ENCODE measurements around the gene ZAP70. TPM values are rescaled to one million over a fixed set of nuclear protein-coding genes. Genes with fewer than 3 reads are reported as not detected.
A peak's percentile ranks its signal among the peaks of the same experiment; 100 is the strongest.
"Not testable (repeated sequence)": the region's sequence is repeated elsewhere in the genome, so short reads cannot be mapped to it uniquely, and the experiment has no call there.

Gene ZAP70
- 3.7 TPM for total RNA-seq

DNA sequence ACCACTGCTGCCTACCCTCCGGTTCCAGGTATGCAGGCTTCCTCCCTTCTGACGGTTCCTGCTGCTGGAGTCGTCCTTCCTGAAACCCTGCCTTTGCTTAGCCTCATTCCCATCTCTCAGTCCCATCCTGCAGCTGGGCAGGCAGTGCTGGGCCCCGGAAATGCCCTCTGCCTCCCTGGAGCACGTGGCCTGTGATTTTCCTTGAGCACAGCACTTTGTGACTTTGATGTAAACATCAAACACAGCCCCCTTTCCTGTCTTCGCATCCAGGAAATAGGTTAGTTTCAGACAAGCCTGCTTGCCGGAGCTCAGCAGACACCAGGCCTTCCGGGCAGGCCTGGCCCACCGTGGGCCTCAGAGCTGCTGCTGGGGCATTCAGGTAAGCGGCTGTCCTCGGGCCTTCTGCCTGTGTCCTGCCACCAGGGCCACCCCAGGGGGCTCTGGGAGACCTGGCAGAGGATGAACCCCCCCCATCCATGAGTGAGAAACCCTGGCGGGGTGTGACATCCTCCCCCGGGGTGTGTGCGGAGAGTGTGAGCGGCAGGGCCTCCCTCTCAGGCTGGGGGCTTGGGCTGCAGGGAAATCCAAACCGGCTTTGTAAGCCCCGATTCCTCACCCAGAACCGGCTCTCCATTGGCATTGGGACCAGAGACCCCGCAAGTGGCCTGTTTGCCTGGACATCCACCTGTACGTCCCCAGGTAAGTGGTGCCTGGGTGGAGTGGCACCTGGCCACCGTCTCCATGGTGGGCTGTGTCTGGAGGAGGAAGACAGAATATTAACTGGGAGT is at the start of gene ZAP70:
ZAP70 (plus strand) TSS at position 281 of the 788 bp plus-strand sequence. CDS start 10,461 bp downstream, outside the sequence.
- DNase-seq, result no peak

DNA sequence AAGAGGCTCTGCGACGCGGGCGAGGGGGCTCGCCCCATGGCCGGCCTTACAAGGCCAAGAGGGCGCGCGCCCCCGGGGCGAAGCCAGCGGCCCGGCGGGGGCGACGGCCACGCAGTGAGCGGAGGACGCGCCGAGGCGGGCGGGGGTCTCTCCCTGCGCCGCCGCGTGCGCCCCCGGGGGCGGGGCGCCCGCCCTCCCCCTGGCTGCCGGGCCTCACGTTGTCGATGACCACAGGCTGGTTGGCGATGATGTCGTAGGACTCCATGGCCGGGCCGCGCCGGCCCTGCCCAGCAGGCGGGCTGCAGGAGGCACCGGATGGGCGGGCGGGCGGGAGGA is 49.8 kb upstream of the ZAP70 start:
- no peak for DNase-seq

DNA sequence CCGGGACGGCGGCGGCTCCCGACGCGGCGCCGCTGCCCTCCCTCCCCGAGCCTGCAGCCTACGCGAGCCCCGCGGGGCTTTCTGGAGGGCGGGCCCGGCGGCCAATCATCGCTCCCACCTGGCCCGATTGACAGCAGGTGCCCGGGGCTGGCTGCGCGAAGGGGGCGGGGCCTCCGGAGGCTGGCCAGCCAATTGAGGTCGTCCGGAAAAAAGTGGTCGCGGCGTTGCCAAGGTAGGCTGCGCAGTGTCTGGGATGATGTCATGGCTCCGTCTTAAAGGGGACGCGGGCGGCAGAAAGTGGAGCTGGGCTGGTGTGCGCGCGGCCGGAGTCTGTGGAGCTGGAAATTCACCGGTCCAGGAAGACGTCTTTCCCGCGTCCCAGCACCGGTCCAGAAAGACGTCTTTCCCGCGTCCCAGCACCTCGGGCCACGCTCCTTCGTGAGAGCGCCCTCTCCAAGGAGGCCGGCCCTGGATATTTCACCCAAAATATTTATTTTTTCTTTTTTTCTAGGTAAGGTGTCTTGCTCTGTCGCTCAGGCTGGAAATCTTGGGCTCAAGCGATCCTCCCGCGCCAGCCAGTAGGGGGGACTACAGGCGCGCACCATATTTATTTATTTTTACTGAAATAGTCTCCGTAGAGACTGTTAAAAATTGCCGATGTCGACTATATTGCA is 49.3 kb upstream of the ZAP70 start, which contains the start of gene ACTR1B:
ACTR1B (minus strand) TSS at position 83 of the 674 bp plus-strand sequence. CDS start 154 bp downstream, outside the sequence.
- peak; percentile 100 for DNase-seq

DNA sequence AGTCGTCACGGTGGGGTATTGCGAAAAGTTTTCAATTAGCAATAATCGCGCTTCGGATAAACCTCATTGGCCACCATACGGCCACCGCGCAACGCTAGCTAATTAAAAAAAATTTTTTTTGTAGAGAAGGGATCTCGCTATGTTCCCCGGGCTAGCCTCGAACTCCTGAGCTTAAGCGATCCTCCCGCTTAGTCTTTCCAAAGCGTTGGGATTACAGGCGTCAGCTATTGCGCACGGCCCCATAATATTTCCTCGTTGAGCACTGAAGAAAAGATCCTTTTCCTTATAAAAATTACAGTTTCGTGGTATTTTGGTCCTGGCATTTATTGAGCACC is 48.8 kb upstream of the ZAP70 start:
- no peak for DNase-seq

GRCh38 chr2:97669448-97669847 is 43.9 kb upstream of the ZAP70 start, which contains the start of gene C2orf92:
Gene C2orf92 (plus strand): TSS chr2:97669713. CDS start chr2:97669789, 76 bp downstream.
- no peak for DNase-seq

- DNase-seq, result no peak
Observed at GRCh38 chr2:97670471-97670870, 42.9 kb upstream of the ZAP70 start.

DNA sequence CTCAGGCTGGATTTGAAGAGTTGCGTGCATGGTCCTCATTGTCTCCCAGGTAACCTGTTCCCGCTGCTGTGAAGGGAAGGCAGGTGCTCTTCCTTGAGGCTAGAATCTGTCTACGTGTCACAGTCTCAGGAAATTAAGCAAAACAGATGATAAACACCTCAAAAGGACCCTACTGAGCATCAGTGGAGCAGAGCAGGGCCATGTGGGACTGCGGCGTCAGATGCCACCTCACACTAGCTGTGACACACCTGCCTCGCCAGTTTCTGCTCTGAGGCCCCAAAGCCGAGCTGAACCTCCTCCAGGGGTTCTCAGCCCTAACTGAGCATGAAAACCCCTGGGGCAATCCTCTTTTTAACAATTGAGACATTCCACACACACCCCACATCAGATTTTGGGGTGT is 41.9 kb upstream of the ZAP70 start:
- DNase-seq, result no peak

DNA sequence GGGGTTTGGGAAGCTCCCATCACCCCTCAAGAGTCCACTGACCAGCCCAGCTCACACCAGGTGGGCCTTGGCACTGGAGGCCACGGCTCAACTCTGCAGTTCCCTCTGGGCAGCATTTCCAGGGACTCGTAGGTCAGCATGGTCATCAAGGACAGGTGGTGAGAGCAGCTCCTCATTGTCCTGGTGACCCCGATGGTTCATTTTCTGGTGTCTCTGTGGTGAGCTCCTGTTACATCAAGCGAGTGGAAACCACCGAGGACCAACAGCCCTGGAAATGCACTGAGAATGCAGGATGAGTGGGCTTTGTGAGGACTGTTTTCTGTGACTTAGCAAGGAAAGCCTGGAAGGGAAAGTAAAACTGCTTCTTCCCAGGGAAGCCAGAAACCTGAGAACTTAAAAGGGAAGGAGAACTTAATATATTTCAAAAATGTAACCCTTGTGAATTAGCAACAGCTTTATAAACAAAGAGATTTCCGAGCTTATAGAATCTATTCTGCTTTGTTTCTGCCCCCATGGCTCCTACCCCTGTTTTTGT is 40.7 kb upstream of the ZAP70 start:
- not testable (repeated sequence) for DNase-seq

DNA sequence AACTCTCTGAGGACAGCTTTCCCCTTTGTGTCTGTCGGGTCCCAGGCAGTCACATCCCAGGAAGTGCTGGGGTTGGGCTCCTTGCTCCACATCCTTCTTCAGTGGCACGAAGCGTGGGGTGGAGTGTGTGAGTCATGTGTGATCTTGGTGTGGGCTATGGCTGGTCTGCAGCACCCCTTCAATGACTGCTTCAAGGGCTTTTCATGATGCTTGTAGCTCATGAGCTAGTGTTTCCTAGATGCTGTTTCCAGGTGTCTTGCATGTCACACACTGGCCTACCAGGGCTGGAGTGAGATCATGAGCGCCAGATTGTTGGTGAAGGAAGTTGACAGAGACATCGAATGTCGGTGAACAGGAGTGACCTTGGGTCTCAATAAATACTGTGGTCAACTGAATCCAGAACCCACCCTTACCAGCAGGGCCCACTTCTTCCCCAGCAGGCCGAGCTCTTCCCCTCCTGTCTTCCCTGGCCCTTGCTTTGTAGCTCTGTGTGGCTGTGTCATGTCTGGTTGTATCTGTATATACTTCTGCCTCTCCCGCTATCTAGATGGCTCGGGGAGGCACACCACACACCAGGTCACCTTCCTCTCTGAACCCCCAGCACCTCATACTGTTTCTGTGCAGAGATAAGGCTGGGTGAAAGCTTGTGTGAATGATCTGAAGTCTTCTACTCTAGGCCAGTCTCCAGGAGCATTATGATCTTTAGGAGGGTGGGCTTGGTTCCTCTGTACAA is 40.0 kb upstream of the ZAP70 start:
- no peak for DNase-seq

DNA sequence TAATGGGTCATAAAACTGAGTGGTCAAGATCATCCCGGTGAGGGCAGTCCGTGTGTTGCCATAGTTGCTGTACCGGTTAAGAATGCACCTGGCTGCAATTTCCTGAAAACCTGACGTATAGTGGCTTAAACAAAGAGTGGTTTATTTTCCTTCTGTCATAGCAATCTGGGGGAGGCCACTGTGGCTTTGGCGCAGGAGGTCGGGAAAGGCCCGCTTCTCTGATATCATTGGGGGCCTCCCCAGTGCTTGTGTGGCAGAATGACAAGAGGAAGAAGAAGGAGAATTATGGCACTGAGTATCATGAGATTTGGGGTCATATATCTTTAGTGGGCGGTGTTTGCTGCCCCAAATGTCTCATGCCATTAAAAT is 39.5 kb upstream of the ZAP70 start:
- no peak for DNase-seq

GRCh38 chr2:97675430-97676113 is 37.8 kb upstream of the ZAP70 start:
- DNase-seq, result no peak

- no peak for DNase-seq
Observed at GRCh38 chr2:97676620-97677019, 36.8 kb upstream of the ZAP70 start.

DNA sequence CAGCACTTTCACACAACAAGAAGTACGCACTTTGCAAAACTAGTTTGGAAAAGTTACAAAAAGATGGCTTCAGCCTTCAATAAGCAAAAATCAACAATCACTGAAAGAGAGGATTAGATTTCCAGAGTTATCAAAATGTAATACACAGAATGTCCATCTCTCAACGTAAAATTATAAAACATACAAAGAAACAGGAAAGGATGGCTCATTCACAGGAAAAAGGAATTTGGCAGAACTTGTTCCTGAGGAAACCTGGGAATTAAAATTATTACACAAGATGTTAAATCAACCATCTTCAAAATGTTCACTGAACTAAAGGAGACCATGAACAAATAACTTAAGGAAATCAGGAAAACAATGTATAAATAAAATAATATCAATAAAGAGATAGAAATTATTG is 35.9 kb upstream of the ZAP70 start:
- DNase-seq, result no peak

GRCh38 chr2:97678298-97678697 is 35.1 kb upstream of the ZAP70 start:
- DNase-seq, result no peak

DNA sequence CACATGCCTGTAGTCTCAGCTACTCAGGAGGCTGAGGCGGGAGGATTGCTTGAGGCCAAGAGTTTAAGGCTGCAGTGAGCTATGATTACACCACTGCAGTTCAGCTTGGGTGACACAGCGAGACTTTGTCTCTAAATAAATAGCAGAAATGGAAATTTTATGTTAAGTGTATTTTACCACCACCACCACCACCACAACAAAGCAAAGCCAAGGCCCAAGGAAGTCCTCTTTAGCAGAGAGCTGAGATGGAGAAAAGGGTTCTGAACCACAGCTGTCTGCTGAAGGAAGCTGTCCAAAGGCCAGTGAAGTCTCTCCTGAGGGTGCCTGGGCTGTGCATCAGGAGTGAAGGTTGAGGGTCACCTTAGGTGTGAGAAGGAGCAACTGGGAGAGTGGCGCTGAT is 26.1 kb upstream of the ZAP70 start:
- DNase-seq, result not testable (repeated sequence)

DNA sequence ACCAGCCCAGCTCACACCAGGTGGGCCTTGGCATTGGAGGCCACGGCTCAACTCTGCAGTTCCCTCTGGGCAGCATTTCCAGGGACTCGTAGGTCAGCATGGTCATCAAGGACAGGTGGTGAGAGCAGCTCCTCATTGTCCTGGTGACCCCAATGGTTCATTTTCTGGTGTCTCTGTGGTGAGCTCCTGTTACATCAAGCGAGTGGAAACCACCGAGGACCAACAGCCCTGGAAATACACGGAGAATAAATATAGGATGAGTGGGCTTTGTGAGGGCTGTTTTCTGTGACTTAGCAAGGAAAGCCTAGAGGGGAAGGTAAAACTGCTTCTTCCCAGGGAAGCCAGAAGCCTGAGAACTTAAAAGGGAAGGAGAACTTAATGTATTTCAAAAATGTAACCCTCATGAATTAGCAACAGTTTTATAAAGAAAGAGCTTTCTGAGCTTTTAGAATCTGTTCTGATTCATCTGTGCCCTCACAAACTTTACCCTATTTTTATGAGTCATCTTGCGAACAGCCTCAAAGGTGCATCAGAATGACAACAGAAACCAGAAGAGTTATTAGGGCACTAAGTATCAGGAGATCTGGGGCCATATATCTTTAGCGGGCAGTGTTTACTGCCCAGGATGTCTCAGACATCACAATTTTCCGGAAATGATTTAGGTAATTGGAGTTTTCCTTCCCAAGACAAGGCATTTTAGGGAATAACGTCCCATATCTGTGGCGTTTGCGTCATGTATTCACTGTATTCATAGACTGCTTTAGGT is 25.1 kb upstream of the ZAP70 start:
- no peak for DNase-seq

DNA sequence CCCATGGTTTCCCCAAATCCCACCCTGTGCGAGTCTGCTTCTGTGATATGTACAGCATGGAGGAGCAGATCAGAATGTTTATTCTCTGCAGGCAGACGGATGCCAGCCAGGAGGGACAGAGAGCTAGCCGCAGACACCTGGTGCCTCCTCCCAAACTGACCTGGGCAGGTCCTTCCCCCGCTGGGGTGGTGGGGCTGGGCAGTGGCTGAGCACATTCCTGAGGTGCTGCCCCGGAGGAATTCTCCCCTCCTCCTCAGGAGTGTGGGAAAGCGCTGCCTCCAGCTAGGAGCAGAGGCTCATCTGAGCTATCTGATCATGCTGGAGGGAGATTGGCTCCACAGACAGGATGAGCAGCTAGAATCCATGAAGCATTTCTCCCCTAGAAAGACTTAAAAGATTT is 22.2 kb upstream of the ZAP70 start:
- no peak for DNase-seq

GRCh38 chr2:97693476-97693875 is 19.9 kb upstream of the ZAP70 start:
- no peak for DNase-seq

DNA sequence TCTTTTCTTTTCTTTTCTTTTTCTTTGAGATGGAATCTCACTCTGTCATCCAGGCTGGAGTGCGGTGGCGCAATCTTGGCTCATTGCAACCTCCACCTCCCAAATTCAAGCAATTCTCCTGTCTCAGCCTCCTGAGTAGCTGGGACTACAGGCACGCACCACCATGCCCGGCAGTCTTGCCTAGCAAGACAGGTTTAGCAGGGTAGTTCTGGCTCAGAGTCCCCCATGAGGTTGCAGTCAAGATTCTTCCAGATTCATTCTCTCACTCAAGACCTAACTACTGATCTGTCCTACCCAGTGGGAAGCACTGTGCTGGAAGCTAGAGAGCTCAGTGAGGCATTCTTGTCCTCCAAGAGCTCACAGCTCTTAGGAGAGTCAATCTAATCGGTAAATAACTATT is 17.6 kb upstream of the ZAP70 start:
- no peak for DNase-seq

DNA sequence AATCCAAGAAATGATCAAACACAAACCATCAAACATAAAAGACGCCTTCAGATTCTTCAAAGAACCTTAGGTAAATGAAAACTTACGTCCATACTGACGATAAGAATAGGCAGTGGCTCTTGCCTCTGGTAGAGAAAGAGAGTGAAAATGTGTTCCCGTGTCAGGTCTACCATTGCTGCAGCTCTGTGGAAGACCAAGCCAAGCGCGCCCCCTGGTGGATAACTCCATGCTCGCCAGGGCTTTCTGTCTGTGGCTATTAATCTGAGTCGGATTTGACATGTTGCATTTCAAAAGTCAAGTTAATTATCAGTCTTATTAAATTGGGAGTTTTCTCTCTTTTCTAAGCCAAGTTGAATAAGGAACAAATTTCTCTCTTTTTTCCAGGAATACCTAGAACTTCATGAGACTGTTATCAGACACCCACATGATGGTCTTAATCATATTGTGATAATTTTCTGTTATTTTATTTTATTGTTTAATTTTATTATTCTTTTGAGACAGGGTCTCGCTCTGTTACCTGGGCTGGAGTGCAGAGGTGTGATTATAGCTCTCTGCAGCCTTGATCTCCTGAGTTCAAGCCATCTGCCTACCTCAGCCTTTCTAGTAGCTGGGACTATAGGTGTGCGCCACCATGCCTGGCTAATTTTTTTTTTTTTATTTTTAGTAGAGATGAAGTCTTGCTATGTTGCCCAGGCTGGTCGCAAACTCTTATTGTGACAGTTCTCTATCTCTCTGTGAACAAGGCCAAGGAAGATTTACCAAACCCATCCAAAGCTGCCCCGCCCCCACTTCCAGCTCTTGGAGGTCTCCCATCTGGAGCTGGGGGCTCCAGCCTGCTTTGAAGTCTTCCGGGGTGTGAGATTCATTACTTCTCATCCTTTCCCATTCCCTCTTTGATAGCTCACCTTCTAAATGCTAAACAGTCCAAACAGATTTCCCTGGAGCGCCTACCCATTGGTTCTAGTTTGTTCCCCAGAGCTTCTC is 15.8 kb upstream of the ZAP70 start:
- DNase-seq, result peak; percentile 95
